T-cell (primary cell): Measurements from ENCODE around the gene BMP5. TPM values are rescaled to one million over a fixed set of nuclear protein-coding genes. Genes with fewer than 3 reads are reported as not detected.

ENCODE experiments used
- ATAC-seq, 4 experiments: fragments of 200-7000 bp in 3 of 4; fragments of 150-1000 bp in 1 of 4; cut with Tn5 transposase; replicated peaks in 1 of 4; 1 replicate in 3 of 4; 2 replicates in 1 of 4; pipeline ENCODE4 v1.10.0; 2021; ENCODE audit warnings: moderate library complexity in 3 of 4, mild to moderate bottlenecking in 2 of 4, moderate number of reproducible peaks in 1 of 4
- CTCF ChIA-PET, 2 donors: fragments of 300-600 bp; sonication (Branson Sonifier 250); formaldehyde crosslinking; loops; one replicate each; lab custom pipeline; 2022; ENCODE audit warnings: antibody characterized with exemption in 2 of 2; lab: Charles Lee
- POLR2A ChIA-PET, 2 donors: fragments of 300-600 bp; sonication (Branson Sonifier 250); formaldehyde crosslinking; loops; one replicate each; lab custom pipeline; 2022; ENCODE audit warnings: antibody characterized with exemption in 2 of 2; lab: Charles Lee
- DNase-seq, 35 experiments: peaks; one replicate each; pipeline versions ENCODE4 v3.0.0 to v3.0.0-alpha.2; 2013 to 2023
- H3K27ac ChIP-seq: one replicate; pipeline ENCODE4 v1.5.1; 2013; ENCODE audit warnings: low read length
- H3K27me3 ChIP-seq, 2 experiments: replicated peaks in 1 of 2; 1 replicate in 1 of 2; 2 replicates in 1 of 2; pipeline versions ENCODE4 v1.6.1 to v1.7.0; 2013; ENCODE audit warnings: low read length in 1 of 2, mixed read lengths in 1 of 2; ENCODE audit not compliant: control insufficient read depth in 2 of 2, insufficient read depth in 2 of 2; ENCODE audit errors: extremely low read depth in 1 of 2
- H3K36me3 ChIP-seq, 2 donors: 1 replicate in 1 of 2; 2 replicates in 1 of 2; pipeline versions ENCODE4 v1.6.1 to v1.7.0; 2013; ENCODE audit warnings: low read length in 1 of 2; ENCODE audit not compliant: control insufficient read depth in 2 of 2, insufficient read depth in 1 of 2; ENCODE audit errors: extremely low read depth in 1 of 2
- H3K4me1 ChIP-seq, 2 experiments: 1 replicate in 1 of 2; 2 replicates in 1 of 2; pipeline versions ENCODE4 v1.6.1 to v1.7.0; 2013; ENCODE audit warnings: low read length in 2 of 2, mixed read lengths in 1 of 2; ENCODE audit not compliant: insufficient read depth in 2 of 2, control insufficient read depth in 1 of 2; ENCODE audit errors: extremely low read depth in 1 of 2
- H3K4me3 ChIP-seq, 2 donors: 1 replicate in 1 of 2; 2 replicates in 1 of 2; pipeline versions ENCODE4 v1.5.1 to v1.7.0; 2013; ENCODE audit warnings: mild to moderate bottlenecking in 2 of 2, low read length in 1 of 2, moderate library complexity in 1 of 2; ENCODE audit not compliant: control insufficient read depth in 1 of 2; ENCODE audit errors: extremely low read depth in 1 of 2
- H3K9me3 ChIP-seq: 2 replicates; pipeline ENCODE4 v1.7.0; 2013
- H3K27ac Mint-ChIP-seq, 2 donors: one replicate each; pipeline ENCODE4 v1.8.0; 2020 to 2021; ENCODE audit warnings: mild to moderate bottlenecking in 2 of 2, mixed read lengths in 2 of 2
- H3K27me3 Mint-ChIP-seq, 2 donors: one replicate each; pipeline ENCODE4 v1.8.0; 2021 to 2022; ENCODE audit warnings: mixed read lengths in 2 of 2
- H3K36me3 Mint-ChIP-seq: one replicate; pipeline ENCODE4 v1.8.0; 2021; ENCODE audit warnings: mixed read lengths
- H3K4me1 Mint-ChIP-seq, 3 donors: one replicate each; pipeline ENCODE4 v1.8.0; 2020 to 2022; ENCODE audit warnings: mixed read lengths in 3 of 3, mild to moderate bottlenecking in 1 of 3
- H3K4me3 Mint-ChIP-seq, 3 donors: one replicate each; pipeline ENCODE4 v1.8.0; 2020 to 2022; ENCODE audit warnings: mild to moderate bottlenecking in 3 of 3, mixed read lengths in 3 of 3, moderate library complexity in 3 of 3
- H3K9me3 Mint-ChIP-seq, 3 donors: one replicate each; pipeline ENCODE4 v1.8.0; 2020 to 2022; ENCODE audit warnings: mixed read lengths in 3 of 3
- WGBS: methylation state at CpG from one replicate; pipeline ENCODE4 v1.1.5; 2013; ENCODE audit warnings: missing lambda C conversion rate; ENCODE audit not compliant: insufficient coverage; 5-methylcytosine and 5-hydroxymethylcytosine counted together
- total RNA-seq, 35 experiments: library from RNA in 6 of 35; stranded (reverse) in 6 of 35; fragments of 120-200 nt in 1 of 35; gene quantifications; one replicate each; pipeline versions ENCODE4 v1.2.1 to v1.2.4 and lab custom pipeline; 2013 to 2026

The BMP5 gene
- total RNA-seq, 5 donors from 2014 or later (not counting 1 experiment from before 2014, with no cell fraction given) = not detected

DNA sequence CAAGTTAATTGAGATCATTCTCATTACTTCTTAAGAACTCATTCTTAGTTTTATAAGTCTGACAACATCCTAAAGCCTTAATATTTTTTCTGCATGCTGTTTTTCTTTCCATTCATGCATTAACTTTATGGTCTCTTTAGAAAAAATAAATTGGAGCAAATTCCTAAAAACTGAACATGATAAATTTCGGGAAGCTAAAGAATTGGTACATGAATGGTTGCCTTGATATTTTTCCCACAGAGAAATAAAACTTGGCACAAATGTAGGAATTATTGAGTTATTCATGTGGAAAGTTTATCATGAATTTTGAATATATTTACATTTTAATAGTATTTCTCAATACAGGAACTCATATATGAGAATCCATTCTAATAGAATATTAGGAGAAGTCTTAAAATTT is 115.9 kb downstream of the BMP5 start:
- POLR2A ChIA-PET = no interaction called here

DNA sequence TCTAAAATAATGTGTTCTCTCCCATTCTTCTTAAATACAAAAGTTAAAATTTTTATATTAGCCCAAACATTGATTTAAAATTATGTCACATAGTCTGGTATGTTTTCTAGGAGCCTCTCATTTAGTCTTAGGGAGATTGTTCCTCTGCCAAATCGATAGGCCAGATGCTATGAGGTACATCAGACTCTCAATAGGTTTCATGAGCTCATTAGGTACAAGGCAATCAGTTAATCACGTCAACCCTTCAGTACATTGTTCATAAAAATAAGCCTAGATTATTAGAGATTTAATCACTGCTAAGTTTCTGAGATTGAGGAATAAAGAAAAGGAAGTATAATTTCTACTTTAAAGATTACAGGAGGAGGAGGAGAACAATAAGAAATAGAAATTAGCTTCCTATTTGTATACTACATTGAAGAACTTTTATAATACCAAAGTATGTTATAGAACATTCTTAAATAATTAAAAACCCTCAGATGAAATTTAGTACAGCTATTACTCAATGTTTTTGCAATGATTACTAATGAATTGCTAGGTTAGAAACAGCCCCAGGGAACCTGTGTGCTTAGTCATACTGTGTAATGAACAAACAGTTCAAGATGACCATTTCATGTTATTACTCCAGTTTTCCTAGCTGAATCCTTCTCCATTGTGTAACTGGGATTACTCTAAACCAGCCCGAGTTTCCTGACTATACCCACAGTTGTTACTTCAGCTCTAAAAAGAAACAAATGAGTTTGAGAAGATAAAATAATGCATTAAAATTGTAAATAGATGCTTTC is 117.0 kb downstream of the BMP5 start:
- no peaks in the 10 kb centered on the region for H3K27me3 Mint-ChIP-seq
- WGBS = no CpG with 5 or more reads among the region's 3 CpGs
- H3K4me3 Mint-ChIP-seq = no peak overlapping the region
- no peaks in the 10 kb centered on the region for H3K4me1 ChIP-seq
- H3K4me3 ChIP-seq = no peak overlapping the region
- no peaks in the 10 kb centered on the region for H3K4me1 Mint-ChIP-seq
- no peak overlapping the region for H3K27ac Mint-ChIP-seq
- ChIA-PET POLR2A (interaction anchor here in 1 of 2 donors (0.7 kb wide), 1 partner anchor 180 kb away, joined by 3 read pairs; the partner anchor contains the start of gene HMGCLL1), CTCF (no interaction called here)
- H3K36me3 Mint-ChIP-seq = no peaks in the 10 kb centered on the region
- DNase-seq (no peak), ATAC-seq (no peak)
- H3K27me3 ChIP-seq = no peaks in the 10 kb centered on the region
- no peaks in the 10 kb centered on the region for H3K9me3 ChIP-seq
- no peaks in the 10 kb centered on the region for H3K36me3 ChIP-seq
- no peak overlapping the region for H3K27ac ChIP-seq
- H3K9me3 Mint-ChIP-seq = peaks cover 3 to 16% (median 9%) of the 10 kb centered on the region in 3 donors

More for the DNA sequence above, 115.9 kb downstream of the BMP5 start:
- H3K36me3 ChIP-seq = no peaks in the 10 kb centered on the region
- H3K9me3 ChIP-seq = no peaks in the 10 kb centered on the region
- no peak overlapping the region for H3K27ac ChIP-seq
- peaks cover 8 to 15% (median 9%) of the 10 kb centered on the region in 3 donors for H3K9me3 Mint-ChIP-seq
- WGBS = no CpG with 5 or more reads among the region's 1 CpG
- H3K27ac Mint-ChIP-seq = no peak overlapping the region
- no peaks in the 10 kb centered on the region for H3K4me1 Mint-ChIP-seq
- DNase-seq = no peak
- no peaks in the 10 kb centered on the region for H3K27me3 ChIP-seq
- H3K27me3 Mint-ChIP-seq = no peaks in the 10 kb centered on the region
- no peak overlapping the region for H3K4me3 ChIP-seq
- no peak for ATAC-seq
- H3K36me3 Mint-ChIP-seq = no peaks in the 10 kb centered on the region
- no peaks in the 10 kb centered on the region for H3K4me1 ChIP-seq
- no peak overlapping the region for H3K4me3 Mint-ChIP-seq
- CTCF ChIA-PET = interaction anchor here in 1 of 2 donors (0.7 kb wide), 1 partner anchor 1330 kb away, joined by 4 read pairs; no protein-coding TSS in a partner anchor

DNA sequence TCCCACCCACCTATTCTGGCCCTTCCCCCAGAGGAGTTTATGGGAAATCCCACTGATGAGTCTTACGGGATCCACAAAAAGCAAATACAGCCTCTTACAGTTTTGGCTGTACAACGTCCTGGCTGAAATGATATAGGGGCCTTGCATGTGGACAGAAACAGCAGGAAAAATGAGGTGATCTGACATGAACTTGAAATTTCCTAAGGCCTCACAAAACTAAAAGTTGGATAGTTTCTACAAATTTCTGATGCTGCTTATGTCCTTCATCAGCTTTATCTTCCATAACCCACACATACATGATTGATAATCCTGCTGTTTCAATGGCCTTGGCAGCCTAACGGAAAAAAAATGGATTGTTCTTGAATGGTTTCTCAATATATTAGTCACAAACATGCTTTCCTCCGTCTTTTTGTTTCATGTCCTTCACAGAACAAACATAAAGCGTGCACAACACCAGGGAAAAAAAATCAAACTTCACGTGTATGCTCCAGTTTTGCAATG is 118.8 kb downstream of the BMP5 start:
- Mint-ChIP-seq H3K9me3 (peaks cover 3 to 14% (median 7%) of the 10 kb centered on the region in 3 donors), H3K36me3 (no peaks in the 10 kb centered on the region), H3K27me3 (no peaks in the 10 kb centered on the region), H3K4me1 (no peaks in the 10 kb centered on the region), H3K27ac (no peak overlapping the region), H3K4me3 (no peak overlapping the region)
- DNase-seq (no peak), ATAC-seq (no peak)
- no peaks in the 10 kb centered on the region for H3K27me3 ChIP-seq
- CTCF ChIA-PET = no interaction called here
- H3K9me3 ChIP-seq = no peaks in the 10 kb centered on the region
- H3K27ac ChIP-seq = no peak overlapping the region
- H3K4me3 ChIP-seq = no peak overlapping the region
- H3K36me3 ChIP-seq = no peaks in the 10 kb centered on the region
- POLR2A ChIA-PET = no interaction called here
- H3K4me1 ChIP-seq = no peaks in the 10 kb centered on the region
- WGBS = no CpG with 5 or more reads among the region's 6 CpGs

DNA sequence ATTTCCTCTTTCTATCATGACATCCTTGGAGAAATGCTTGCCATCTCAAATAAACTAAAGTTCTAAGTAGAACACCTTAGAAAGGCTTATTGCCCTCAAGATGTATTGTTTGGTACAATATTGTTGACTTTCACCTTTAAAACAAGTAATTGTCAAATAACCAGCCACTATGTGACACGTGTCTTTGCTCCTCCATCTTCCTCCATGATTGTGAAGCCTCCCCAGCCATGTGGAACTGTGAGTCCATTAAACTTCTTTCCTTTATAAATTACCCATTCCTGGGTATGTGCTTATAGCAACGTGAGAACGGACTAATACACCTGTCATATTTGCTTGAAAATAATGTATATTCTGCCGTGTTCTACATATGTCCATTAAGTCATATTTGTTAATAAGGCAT is 126.5 kb downstream of the BMP5 start:
- H3K9me3 ChIP-seq = no peaks in the 10 kb centered on the region
- POLR2A ChIA-PET = no interaction called here
- ATAC-seq (no peak), DNase-seq (no peak)
- H3K9me3 Mint-ChIP-seq = peaks cover 11 to 28% (median 15%) of the 10 kb centered on the region in 3 donors
- H3K27ac Mint-ChIP-seq = no peak overlapping the region
- H3K27me3 Mint-ChIP-seq = no peaks in the 10 kb centered on the region
- no peak overlapping the region for H3K4me3 ChIP-seq
- no peak overlapping the region for H3K27ac ChIP-seq
- no peaks in the 10 kb centered on the region for H3K4me1 Mint-ChIP-seq
- H3K36me3 ChIP-seq = no peaks in the 10 kb centered on the region
- H3K36me3 Mint-ChIP-seq = no peaks in the 10 kb centered on the region
- H3K4me3 Mint-ChIP-seq = no peak overlapping the region
- CTCF ChIA-PET = no interaction called here
- no peaks in the 10 kb centered on the region for H3K4me1 ChIP-seq
- no CpG with 5 or more reads among the region's 4 CpGs for WGBS
- no peaks in the 10 kb centered on the region for H3K27me3 ChIP-seq

DNA sequence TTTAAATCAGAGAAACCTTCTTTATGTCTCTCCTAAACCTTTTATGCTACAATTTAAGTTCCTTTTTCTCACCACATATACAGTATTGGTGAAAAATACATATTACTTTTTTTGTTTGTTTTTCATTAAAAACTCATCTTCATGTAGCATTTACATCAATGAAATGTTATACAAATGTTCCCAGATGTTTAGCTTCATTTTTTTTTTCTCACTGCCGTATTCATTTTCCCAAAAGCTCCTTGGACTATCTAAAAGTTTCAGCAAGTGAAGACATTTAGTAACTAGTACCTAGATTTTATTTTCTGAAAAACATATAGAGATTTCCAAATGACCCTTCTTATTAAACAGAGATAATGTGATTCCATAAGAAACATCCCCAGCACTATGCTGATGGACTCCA is 128.9 kb downstream of the BMP5 start:
- ATAC-seq = no peak
- H3K36me3 ChIP-seq = no peaks in the 10 kb centered on the region
- POLR2A ChIA-PET = no interaction called here
- H3K4me3 ChIP-seq = no peak overlapping the region
- Mint-ChIP-seq H3K27me3 (no peaks in the 10 kb centered on the region), H3K9me3 (peaks cover 14 to 34% (median 19%) of the 10 kb centered on the region in 3 donors), H3K27ac (no peak overlapping the region), H3K4me3 (no peak overlapping the region), H3K36me3 (no peaks in the 10 kb centered on the region), H3K4me1 (no peaks in the 10 kb centered on the region)
- DNase-seq = no peak
- no peaks in the 10 kb centered on the region for H3K9me3 ChIP-seq
- WGBS = no CpG with 5 or more reads among the region's 1 CpG
- H3K27ac ChIP-seq = no peak overlapping the region
- H3K4me1 ChIP-seq = no peaks in the 10 kb centered on the region
- CTCF ChIA-PET = no interaction called here
- no peaks in the 10 kb centered on the region for H3K27me3 ChIP-seq

DNA sequence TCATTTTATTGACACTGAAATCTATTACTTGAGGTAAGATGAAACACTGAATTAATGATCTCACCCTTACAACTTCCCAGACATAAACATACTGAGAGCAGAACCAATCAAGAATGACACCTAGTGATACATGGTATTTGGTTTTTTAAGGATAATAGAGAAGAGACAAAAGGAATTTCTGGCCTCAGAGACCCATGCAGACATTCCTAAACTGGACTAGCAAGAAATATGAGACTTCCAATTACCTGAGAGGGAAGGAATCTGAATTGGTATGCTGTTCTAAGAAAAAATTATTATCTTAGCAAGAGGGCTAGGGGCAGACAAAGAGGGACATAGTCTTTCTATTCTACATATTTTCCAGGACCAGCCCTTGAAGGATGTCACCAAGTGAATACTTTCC is 141.1 kb downstream of the BMP5 start:
- no peak overlapping the region for H3K4me3 Mint-ChIP-seq
- H3K27me3 ChIP-seq = no peaks in the 10 kb centered on the region
- H3K9me3 ChIP-seq = no peaks in the 10 kb centered on the region
- no peak overlapping the region for H3K27ac ChIP-seq
- ATAC-seq (no peak), DNase-seq (no peak)
- H3K4me3 ChIP-seq = no peak overlapping the region
- ChIA-PET POLR2A (no interaction called here), CTCF (no interaction called here)
- no peaks in the 10 kb centered on the region for H3K36me3 Mint-ChIP-seq
- H3K27me3 Mint-ChIP-seq = no peaks in the 10 kb centered on the region
- peaks cover 0 to 19% (median 8%) of the 10 kb centered on the region in 3 donors for H3K9me3 Mint-ChIP-seq
- H3K36me3 ChIP-seq = no peaks in the 10 kb centered on the region
- no peak overlapping the region for H3K27ac Mint-ChIP-seq
- H3K4me1 ChIP-seq = no peaks in the 10 kb centered on the region
- H3K4me1 Mint-ChIP-seq = no peaks in the 10 kb centered on the region
